Upper lobe of left lung (tissue), 4 donors: ENCODE data around the gene TET3.

Experiments
- EP300 ChIP-seq, 4 donors: sonication (generic); formaldehyde crosslinking; IDR thresholded peaks; one replicate each; pipeline ENCODE4 v1.5.1; 2017; ENCODE audit warnings: antibody characterized with exemption in 4 of 4, control low read depth in 2 of 4
- POLR2A ChIP-seq, 4 donors: fragments of 450-650 bp; IDR thresholded peaks; one replicate each; pipeline ENCODE4 v1.5.1; 2016 to 2017; ENCODE audit warnings: antibody characterized with exemption in 4 of 4, mild to moderate bottlenecking in 2 of 4
- POLR2AphosphoS5 ChIP-seq, 2 donors: sonication (generic); formaldehyde crosslinking; IDR thresholded peaks; one replicate each; pipeline ENCODE4 v1.5.1; 2017; ENCODE audit warnings: antibody characterized with exemption in 2 of 2
- TF ChIP-seq, protein P1 (sequence below), 6 experiments: fragments of 450-650 bp in 4 of 6; fragments of 200-600 bp in 2 of 6; sonication (generic) in 2 of 6; IDR thresholded peaks; one replicate each; pipeline ENCODE4 v1.5.1; 2016 to 2019; ENCODE audit warnings: antibody characterized with exemption in 6 of 6

DNA sequence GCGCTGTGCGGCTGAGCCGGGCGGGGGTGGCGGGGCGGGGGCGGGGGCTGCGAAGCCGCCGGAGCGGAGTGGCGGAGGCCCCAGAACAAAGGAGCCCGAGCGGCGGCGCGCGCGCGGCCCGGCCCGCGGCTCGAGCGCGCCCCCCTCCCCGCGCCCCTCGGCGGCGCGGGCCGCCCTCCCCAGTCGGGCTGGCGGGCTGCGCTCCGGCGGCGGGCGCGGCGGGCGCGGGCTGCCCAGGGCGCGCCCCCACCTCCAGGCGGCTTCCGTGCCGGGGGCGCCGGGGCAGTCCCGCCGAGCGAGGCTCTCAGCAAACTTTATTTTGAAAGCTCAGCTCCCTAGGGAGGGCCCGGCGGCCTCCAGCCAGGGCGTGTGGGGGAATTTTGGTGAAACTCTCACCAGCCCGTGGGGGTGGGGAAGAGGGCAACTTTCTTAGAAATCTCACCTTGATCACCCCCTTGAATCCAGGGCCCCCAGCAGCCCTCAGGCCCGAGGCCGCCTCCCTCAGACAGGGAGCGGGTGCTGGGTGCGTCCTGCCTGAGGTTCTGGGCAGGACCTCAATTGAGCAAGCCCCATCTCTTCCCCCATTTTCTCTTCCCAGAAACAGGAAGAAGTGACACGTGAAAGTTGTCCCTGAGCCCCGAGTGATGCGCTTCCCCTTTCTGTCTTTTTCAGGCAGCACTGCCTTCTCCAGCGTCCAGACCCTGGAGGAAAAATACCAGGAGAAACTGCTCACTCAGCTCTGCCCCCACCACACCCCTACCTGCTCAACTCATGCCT lies 786 bp downstream of the TET3 start:
- TF ChIP-seq, protein P1, sequence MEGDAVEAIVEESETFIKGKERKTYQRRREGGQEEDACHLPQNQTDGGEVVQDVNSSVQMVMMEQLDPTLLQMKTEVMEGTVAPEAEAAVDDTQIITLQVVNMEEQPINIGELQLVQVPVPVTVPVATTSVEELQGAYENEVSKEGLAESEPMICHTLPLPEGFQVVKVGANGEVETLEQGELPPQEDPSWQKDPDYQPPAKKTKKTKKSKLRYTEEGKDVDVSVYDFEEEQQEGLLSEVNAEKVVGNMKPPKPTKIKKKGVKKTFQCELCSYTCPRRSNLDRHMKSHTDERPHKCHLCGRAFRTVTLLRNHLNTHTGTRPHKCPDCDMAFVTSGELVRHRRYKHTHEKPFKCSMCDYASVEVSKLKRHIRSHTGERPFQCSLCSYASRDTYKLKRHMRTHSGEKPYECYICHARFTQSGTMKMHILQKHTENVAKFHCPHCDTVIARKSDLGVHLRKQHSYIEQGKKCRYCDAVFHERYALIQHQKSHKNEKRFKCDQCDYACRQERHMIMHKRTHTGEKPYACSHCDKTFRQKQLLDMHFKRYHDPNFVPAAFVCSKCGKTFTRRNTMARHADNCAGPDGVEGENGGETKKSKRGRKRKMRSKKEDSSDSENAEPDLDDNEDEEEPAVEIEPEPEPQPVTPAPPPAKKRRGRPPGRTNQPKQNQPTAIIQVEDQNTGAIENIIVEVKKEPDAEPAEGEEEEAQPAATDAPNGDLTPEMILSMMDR (IDR thresholded peaks at IDR 0.05): peak in 1 of 6 experiments; percentile 6
- peak; percentile 12 to 42 for TF ChIP-seq POLR2AphosphoS5 (IDR thresholded peaks at IDR 0.05)
- TF ChIP-seq POLR2A (IDR thresholded peaks at IDR 0.05): peak in 2 of 4 donors; percentile 28 to 82
- no peak for TF ChIP-seq EP300 (IDR thresholded peaks at IDR 0.05)
